Fibroblast of peridontal ligament (primary cell): Measurements from ENCODE around the gene ATMIN.
A peak's percentile ranks its signal among the peaks of the same experiment; 100 is the strongest.

Source experiments
- DNase-seq: peaks from one replicate; pipeline ENCODE4 v3.0.0-alpha.2; 2010; ENCODE audit errors: extremely low read depth

The ATMIN gene

GRCh38 chr16:81006211-81006812 is 29.3 kb upstream of the ATMIN start:
- DNase-seq, result peak; percentile 23

- peak; percentile 99 for DNase-seq
These were observed 28.6 kb upstream of the ATMIN start, which contains the start of the genes CENPN and CMC2 for GRCh38 chr16:81006813-81007695. Gene CENPN, plus strand, starts transcription at chr16:81007214. Its CDS starts 4,726 bp downstream, at chr16:81011940. Gene CMC2, minus strand, starts transcription at chr16:81006885. Its CDS starts 9,491 bp downstream, at chr16:80997394.

DNA sequence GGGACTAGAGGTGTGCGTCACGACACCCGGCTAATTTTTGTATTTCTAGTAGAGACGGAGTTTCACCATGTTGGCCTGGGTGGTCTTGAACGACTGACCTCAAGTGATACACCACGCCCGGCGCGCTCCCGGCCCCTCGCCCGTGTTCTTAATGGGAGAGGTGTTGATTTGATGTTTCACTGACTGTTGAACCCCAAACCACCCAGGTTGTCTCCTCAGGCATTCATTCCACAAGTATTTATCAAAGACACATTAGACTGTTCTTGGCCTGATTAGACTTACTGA is 27.2 kb upstream of the ATMIN start:
- DNase-seq, result no peak

- DNase-seq, result no peak
These were observed 22.7 kb upstream of the ATMIN start for GRCh38 chr16:81012974-81013373.

GRCh38 chr16:81014672-81015071 is 21.0 kb upstream of the ATMIN start:
- DNase-seq, result no peak

- DNase-seq, result no peak
These were observed 17.1 kb upstream of the ATMIN start for GRCh38 chr16:81018496-81018895.

- no peak for DNase-seq
These were observed 9.2 kb upstream of the ATMIN start for GRCh38 chr16:81026429-81026828.

GRCh38 chr16:81029930-81030604 is 5.6 kb upstream of the ATMIN start:
- no peak for DNase-seq

DNA sequence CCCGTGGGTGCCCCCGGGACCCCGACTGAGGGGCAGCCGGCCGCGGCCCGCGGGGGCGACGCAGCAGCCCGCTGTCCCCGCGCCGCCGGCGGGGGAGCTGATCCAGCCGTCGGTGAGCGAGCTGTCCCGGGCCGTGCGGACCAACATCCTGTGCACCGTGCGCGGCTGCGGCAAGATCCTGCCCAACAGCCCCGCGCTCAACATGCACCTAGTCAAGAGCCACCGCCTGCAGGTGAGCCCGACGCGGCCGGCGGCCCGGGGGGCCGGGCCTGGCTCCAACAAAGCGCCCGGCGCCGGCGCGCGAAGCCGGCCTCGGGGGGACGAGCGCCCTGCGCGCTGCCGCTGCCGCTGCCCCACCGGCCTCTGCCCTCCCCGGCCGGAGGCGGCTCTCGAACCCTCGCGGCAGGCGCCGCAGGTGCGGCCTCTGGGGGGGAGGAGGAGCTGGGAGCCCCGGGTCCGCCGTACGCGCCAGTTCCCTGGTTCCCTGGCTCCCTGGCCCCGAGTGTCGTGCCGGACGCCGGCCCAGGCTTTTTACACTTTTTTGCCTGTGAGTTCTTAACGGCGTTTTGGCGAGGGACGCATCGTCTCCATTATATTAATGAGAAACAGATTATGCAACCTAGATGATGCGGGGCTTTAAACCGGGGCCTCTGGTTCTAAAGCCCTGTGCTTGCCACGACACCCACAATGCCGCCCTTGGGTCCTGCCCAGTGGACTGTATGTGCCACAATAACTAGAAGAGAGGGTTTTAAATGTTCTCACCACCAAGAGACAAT is 521 bp downstream of the ATMIN start:
- peak; percentile 37 for DNase-seq

DNA sequence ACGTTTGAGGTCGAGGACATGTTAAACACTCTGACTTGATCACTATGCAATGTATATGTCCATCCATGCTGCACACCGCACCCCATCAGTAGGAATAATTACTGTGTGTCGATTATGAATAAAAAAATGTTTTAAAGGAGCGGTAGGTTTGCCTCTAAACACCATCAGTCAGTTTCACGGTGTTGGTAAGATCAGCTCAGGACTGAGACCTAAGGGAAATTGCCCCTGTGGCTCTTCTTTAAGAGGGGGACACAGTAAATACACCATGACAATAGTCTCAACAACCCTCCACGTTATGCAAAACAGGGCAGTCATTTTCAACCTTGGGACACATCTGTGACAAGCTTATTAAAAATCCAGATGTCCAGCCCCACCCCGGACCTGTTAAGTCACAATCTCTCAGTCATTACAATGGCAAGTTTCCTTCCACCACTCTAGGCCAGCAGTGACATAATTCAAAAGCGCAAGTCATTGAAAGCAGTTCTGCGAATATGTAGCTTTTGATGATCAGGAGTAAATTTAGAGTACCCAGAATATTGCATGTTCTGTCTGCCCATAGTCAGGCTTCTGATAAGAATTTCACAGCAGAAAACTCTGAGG is 1.2 kb downstream of the ATMIN start:
- DNase-seq, result no peak

GRCh38 chr16:81040131-81040530 is 4.5 kb downstream of the ATMIN start:
- DNase-seq, result no peak

DNA sequence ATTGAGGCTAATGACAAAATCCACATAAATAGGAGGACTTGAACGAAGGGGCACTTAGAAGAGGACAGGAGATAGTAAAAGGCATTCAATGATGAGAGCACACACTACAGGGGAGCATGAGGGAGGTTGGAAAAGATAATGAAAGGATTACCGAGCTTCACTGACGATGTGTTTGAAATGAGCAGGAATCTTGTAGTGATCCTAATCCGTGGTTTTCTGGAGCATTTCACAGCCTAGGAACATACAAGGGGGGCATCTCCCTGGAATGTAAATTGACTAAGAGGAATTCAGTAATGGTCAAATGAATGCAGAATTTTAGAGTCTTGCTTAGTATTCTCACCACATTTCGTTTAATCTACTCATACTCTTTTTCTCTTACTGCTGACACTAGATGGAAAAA is 5.2 kb downstream of the ATMIN start:
- DNase-seq, result peak; percentile 24

DNA sequence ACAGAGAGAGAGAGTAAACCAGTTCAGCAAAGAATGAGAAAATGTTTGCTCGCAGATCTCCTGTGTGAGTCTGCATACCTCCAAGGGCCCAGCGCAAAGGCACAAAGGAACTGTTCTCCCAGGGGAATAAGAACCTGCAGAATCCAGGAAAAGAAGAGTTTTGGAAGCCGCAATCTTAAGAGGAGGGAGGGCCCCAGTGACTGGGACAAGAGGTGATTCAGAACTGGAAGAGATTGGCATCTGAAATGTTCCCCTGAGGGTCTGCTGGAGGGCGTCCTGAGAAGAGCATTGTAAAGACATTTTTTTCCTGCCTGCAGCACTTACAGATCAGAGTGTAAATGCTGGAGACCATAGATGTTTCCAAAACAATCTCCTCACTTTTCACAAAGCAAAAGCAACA is 6.1 kb downstream of the ATMIN start:
- DNase-seq, result no peak

DNA sequence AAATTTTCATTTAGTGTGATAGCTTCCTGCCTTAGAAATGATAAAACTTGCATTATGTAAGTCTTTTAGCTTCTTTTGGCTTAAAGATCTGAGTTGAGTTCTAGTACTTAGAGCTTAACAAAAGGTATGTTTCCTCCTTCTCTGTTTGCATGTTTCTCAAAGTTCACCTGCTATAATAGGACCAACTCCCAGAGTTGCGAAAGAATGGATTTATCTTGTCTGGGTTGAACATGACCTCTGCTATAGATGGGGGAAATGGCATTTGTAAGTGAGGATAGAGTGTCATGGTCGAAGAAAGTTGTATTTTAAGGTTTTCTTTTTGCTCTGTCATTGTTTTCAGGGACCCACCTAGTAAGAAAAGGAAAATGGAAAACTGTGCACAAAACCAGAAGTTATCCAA is 7.2 kb downstream of the ATMIN start:
- DNase-seq, result no peak

- DNase-seq, result no peak
These were observed 18.1 kb downstream of the ATMIN start for GRCh38 chr16:81053761-81054160.

GRCh38 chr16:81060576-81061306 is 25.1 kb downstream of the ATMIN start:
- DNase-seq, result no peak

DNA sequence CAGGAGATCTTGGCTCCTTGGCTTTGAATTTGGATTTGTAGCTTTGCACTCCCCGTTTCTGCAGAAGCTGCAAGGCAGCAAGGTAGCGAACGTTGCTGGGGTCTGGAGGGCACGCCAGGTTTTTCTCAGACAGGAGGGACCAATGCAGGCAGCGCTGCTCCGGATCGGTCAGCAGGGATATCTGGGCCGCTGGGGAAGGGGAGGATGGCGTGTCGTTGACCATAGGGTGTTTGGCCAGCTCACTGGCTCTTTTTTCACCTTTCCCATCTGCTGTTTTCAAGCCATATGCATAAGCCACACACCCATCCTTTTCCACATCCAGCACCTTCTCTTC is 25.6 kb downstream of the ATMIN start:
- no peak for DNase-seq

DNA sequence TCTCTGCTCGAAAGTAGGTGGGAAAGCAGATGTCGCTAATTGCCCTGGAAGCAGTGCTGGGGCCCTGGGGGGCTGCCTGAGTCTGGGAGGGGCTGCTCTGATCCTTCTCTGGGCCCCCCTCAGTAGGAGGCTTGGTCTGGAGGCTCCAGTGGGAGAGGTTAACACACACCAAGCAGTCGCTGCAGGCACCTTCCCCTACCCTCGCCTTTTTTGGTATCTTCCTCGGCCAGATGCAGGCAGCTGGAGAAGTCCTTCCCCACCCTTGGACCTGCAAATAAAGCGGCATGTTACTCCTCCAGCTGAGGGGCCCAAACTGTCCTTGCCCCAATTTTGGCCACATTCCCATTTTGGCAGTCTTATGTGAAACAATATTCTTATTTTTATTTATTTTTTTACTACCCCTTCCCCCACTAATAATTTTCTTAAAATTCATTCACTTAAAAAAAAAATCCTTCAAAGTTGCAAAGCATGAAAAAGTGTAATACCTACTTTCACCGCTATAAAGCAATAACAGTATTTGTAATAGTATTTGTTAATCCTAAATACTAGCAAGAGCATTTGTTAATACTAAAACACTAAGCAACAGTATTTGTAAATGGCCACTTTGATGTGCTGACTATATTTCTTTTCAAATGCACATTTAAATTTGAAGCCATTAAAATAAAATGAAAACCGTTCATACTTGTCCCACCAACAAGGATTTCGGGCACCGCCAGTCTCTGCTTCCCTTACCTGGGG is 26.4 kb downstream of the ATMIN start:
- DNase-seq, result no peak

- DNase-seq, result no peak
These were observed 31.0 kb downstream of the ATMIN start for GRCh38 chr16:81066681-81067080.

- no peak for DNase-seq
These were observed 31.5 kb downstream of the ATMIN start for GRCh38 chr16:81067166-81067565.
